Measurements from ENCODE around the gene ZCCHC24. TPM values are rescaled to one million over a fixed set of nuclear protein-coding genes. Genes with fewer than 3 reads are reported as not detected.

Gene ZCCHC24
- total and polyA plus RNA-seq, 2 donors (not counting 3 experiments of a cell fraction or from before 2014, with no cell fraction given), result 5.2 to 8.4 TPM

DNA sequence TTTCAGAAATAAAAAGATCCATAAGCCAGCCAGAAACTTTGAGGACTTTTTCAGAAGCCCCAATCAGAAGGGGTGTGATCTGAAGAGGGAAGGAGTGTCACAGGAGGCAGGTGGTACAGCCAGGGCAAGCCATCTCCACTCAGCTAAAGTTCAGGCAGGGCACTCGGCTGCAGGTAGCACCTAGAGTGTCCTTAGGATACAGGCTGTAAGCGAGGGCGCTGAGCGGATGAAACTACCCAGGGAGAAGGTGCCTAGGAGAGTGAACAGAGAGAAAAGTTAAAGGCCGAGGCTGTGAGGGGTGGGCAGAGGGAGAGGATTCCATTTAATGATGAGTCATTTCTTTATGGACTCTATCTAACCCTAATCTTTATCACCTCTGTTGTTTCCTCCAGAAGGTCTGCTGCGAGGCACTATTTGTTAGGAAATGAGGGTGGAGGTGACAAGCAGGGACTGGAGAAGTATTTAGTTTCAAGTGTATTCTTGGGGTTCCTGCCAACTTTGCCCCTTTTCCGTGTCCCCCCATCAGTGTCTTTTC lies 29.8 kb upstream of the ZCCHC24 start:
- no peak for DNase-seq (ENCODE audit: low read depth, low spot score)
- FAIRE-seq, result no peak
- H3K9ac ChIP-seq (replicated peaks; ENCODE audit: extremely low read depth, insufficient read depth, low read length), result no peak overlapping the region
- CTCF ChIA-PET, result interaction anchor here (1.1 to 4.6 kb wide), 3 partner anchors 7 to 101 kb away, joined by 5 to 39 read pairs (median 30); no protein-coding TSS in a partner anchor
- dilution Hi-C loops (cut with MboI; ENCODE audit: extremely low pct_ligation_motif_present, low sequenced_read_pairs) (no loop called here), intact Hi-C loops (cut with micrococcal nuclease) (no loop called here)
- POLR2A ChIA-PET, result no interaction called here
- no peak overlapping the region for H3K4me2 ChIP-seq (ENCODE audit: insufficient read depth, low read length)
- H4K20me1 ChIP-seq (replicated peaks; ENCODE audit: control insufficient read depth, extremely low read depth, insufficient read depth, low read length), result no peaks in the 10 kb centered on the region
- no peaks in the 10 kb centered on the region for H3K79me2 ChIP-seq (ENCODE audit: control insufficient read depth, insufficient read depth, low read length)
- H3K4me1 ChIP-seq (ENCODE audit: control insufficient read depth, extremely low read depth, insufficient read depth, low read length), result no peaks in the 10 kb centered on the region
- H3K9me3 ChIP-seq (replicated peaks; ENCODE audit: control insufficient read depth, insufficient read depth, low read length), result no peaks in the 10 kb centered on the region
- BruUV-seq (replicated peaks), result no TSS peak
- no peak overlapping the region for H2AFZ ChIP-seq (ENCODE audit: low read depth, low read length)
- peaks cover 13 to 15% of the 10 kb centered on the region in 2 experiments for H3K27me3 ChIP-seq (ENCODE audit: control insufficient read depth in 2 of 2, insufficient read depth in 2 of 2, low read length in 2 of 2)
- H3K36me3 ChIP-seq (ENCODE audit: control insufficient read depth in 2 of 2, extremely low read depth in 1 of 2, insufficient read depth in 2 of 2, low read length in 2 of 2), result no peaks in the 10 kb centered on the region
- H3K9me1 ChIP-seq (replicated peaks; ENCODE audit: control insufficient read depth, extremely low read depth, insufficient read depth, low read length), result no peaks in the 10 kb centered on the region
- H3K27ac ChIP-seq (ENCODE audit: insufficient read depth, low read depth, low read length), result no peak overlapping the region
- H3K4me3 ChIP-seq (replicated peaks in 1 of 3; ENCODE audit: insufficient read depth in 1 of 3, low read depth in 1 of 3, low read length in 3 of 3), result no peak overlapping the region
- TF ChIP-seq MYC (IDR thresholded peaks at IDR 0.05; ENCODE audit: low read depth, low read length), result no peak
- no peak for TF ChIP-seq JUN (IDR thresholded peaks at IDR 0.05; ENCODE audit: borderline replicate concordance, insufficient read depth, insufficient read length, low read depth)
- no peak for TF ChIP-seq GATA2 (IDR thresholded peaks at IDR 0.05; ENCODE audit: insufficient read depth, insufficient read length, low read depth, low read length)
- TF ChIP-seq POLR2AphosphoS5 (IDR thresholded peaks at IDR 0.05; ENCODE audit: insufficient read depth, low read depth, low read length), result no peak
- TF ChIP-seq EZH2 (IDR thresholded peaks at IDR 0.05; ENCODE audit: borderline replicate concordance, low read depth, low read length, severe bottlenecking), result no peak
- no peak for TF ChIP-seq FOS (IDR thresholded peaks at IDR 0.05; ENCODE audit: borderline replicate concordance, insufficient read depth, low read length)
- TF ChIP-seq, protein P1, sequence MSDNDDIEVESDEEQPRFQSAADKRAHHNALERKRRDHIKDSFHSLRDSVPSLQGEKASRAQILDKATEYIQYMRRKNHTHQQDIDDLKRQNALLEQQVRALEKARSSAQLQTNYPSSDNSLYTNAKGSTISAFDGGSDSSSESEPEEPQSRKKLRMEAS (IDR thresholded peaks at IDR 0.05; ENCODE audit: insufficient read depth, insufficient read length), result no peak
- TF ChIP-seq POLR2A (IDR thresholded peaks at IDR 0.05; ENCODE audit: low read depth, low read length), result no peak
- TF ChIP-seq, protein P2, sequence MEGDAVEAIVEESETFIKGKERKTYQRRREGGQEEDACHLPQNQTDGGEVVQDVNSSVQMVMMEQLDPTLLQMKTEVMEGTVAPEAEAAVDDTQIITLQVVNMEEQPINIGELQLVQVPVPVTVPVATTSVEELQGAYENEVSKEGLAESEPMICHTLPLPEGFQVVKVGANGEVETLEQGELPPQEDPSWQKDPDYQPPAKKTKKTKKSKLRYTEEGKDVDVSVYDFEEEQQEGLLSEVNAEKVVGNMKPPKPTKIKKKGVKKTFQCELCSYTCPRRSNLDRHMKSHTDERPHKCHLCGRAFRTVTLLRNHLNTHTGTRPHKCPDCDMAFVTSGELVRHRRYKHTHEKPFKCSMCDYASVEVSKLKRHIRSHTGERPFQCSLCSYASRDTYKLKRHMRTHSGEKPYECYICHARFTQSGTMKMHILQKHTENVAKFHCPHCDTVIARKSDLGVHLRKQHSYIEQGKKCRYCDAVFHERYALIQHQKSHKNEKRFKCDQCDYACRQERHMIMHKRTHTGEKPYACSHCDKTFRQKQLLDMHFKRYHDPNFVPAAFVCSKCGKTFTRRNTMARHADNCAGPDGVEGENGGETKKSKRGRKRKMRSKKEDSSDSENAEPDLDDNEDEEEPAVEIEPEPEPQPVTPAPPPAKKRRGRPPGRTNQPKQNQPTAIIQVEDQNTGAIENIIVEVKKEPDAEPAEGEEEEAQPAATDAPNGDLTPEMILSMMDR (IDR thresholded peaks at IDR 0.05; ENCODE audit: extremely low read depth in 1 of 2, insufficient read depth in 1 of 2, low read depth in 1 of 2, low read length in 2 of 2), result no peak

Measured in endothelial cell of umbilical vein (primary cell).